A549 (cell line): Measurements from ENCODE around the gene CCDC92B.

Experiments
- CEBPB ChIP-seq, 2 experiments: fragments of >200 bp in 1 of 2; sonication (Bioruptor Twin) in 1 of 2; formaldehyde crosslinking in 1 of 2; IDR thresholded peaks; 2 replicates each; pipeline ENCODE4 v1.6.1; 2012 to 2016
- CTCF ChIP-seq: fragments of >200 bp; sonication (Bioruptor Twin); formaldehyde crosslinking; IDR thresholded peaks from 3 replicates; pipeline ENCODE4 v1.5.1; 2016
- EP300 ChIP-seq, 2 experiments: fragments of >200 bp; sonication (Bioruptor Twin); formaldehyde crosslinking; IDR thresholded peaks; 2 replicates in 1 of 2; 3 replicates in 1 of 2; pipeline ENCODE4 v1.6.1; 2016 to 2017
- JUN ChIP-seq, 2 experiments: fragments of >200 bp; sonication (Bioruptor Twin); formaldehyde crosslinking; IDR thresholded peaks; 2 replicates in 1 of 2; 3 replicates in 1 of 2; pipeline ENCODE4 v1.6.1; 2016 to 2017
- MAZ ChIP-seq: fragments of 150-350 bp; IDR thresholded peaks from 2 replicates; pipeline ENCODE4 v1.6.1; 2014; ENCODE audit warnings: antibody characterized with exemption, low read depth, low read length, borderline replicate concordance
- POLR2A ChIP-seq: IDR thresholded peaks from 2 replicates; pipeline ENCODE4 v1.6.1; 2012; ENCODE audit warnings: mild to moderate bottlenecking, low read length
- RAD21 ChIP-seq, 2 experiments: fragments of >200 bp in 1 of 2; sonication (Bioruptor Twin) in 1 of 2; formaldehyde crosslinking in 1 of 2; IDR thresholded peaks in 1 of 2; conservative IDR thresholded peaks in 1 of 2; 2 replicates in 1 of 2; 3 replicates in 1 of 2; pipeline ENCODE4 v1.6.1; 2012 to 2018; ENCODE audit warnings: inconsistent platforms in 1 of 2
- RFX5 ChIP-seq: fragments of 450-650 bp; IDR thresholded peaks from 2 replicates; pipeline ENCODE4 v1.7.1; 2014; ENCODE audit warnings: antibody characterized with exemption, mild to moderate bottlenecking, moderate library complexity

- TF ChIP-seq MAZ (no peak), CTCF (no peak), JUN (IDR thresholded peaks at IDR 0.05) (no peak), EP300 (IDR thresholded peaks at IDR 0.05) (no peak), CEBPB (IDR thresholded peaks at IDR 0.05) (no peak), POLR2A (no peak), RAD21 (conservative IDR thresholded peaks at IDR 0.05 in 1 of 2, IDR thresholded peaks at IDR 0.05 in 1 of 2) (no peak), RFX5 (no peak)
Observed at GRCh38 chr17:2730764-2731353, 18.6 kb downstream of the CCDC92B start.
